Measurements from ENCODE around the gene CADM2.

Gene CADM2

GRCh38 chr3:85254738-85255137 is 295.9 kb downstream of the CADM2 start:
- Histone ChIP-seq H3K27ac (ENCODE audit: low read length, poor library complexity, severe bottlenecking) (no peak overlapping the region), H3K9ac (ENCODE audit: low read length) (no peak overlapping the region), H2BK15ac (ENCODE audit: low read depth, poor library complexity, severe bottlenecking) (no peak overlapping the region), H2BK5ac (ENCODE audit: low read depth, low read length, poor library complexity, severe bottlenecking) (no peak overlapping the region), H2AK5ac (ENCODE audit: low read length, severe bottlenecking) (no peak overlapping the region), H3K23ac (ENCODE audit: low read length in 2 of 2) (no peak overlapping the region), H3K4me1 (ENCODE audit: control insufficient read depth, insufficient read depth, low read depth, low read length) (no peaks in the 10 kb centered on the region), H4K8ac (ENCODE audit: low read length) (no peak overlapping the region), H3K4ac (ENCODE audit: low read depth in 1 of 2, low read length in 2 of 2) (no peak overlapping the region), H2AFZ (ENCODE audit: low read depth, low read length) (no peak overlapping the region), H3K4me3 (ENCODE audit: insufficient read depth in 1 of 2, low read depth in 1 of 2, low read length in 2 of 2) (no peak overlapping the region), H2BK12ac (ENCODE audit: low read length in 2 of 2) (no peak overlapping the region), H3K27me3 (ENCODE audit: control insufficient read depth in 1 of 2, insufficient read depth in 1 of 2, low read length in 2 of 2) (no peaks in the 10 kb centered on the region), H2BK120ac (ENCODE audit: low read depth, low read length) (no peak overlapping the region), H4K91ac (ENCODE audit: low read length) (no peak overlapping the region), H3K9me3 (ENCODE audit: control insufficient read depth, low read length) (no peaks in the 10 kb centered on the region), H3K18ac (ENCODE audit: low read depth in 1 of 2, low read length in 2 of 2) (no peak overlapping the region), H3K4me2 (ENCODE audit: low read length, poor library complexity, severe bottlenecking) (no peak overlapping the region), H3K14ac (ENCODE audit: low read length in 2 of 2) (no peak overlapping the region), H3K36me3 (ENCODE audit: control insufficient read depth in 1 of 2, insufficient read depth in 2 of 2, low read depth in 1 of 2, low read length in 2 of 2) (no peaks in the 10 kb centered on the region), H3K79me1 (replicated peaks; ENCODE audit: low read length, poor library complexity, severe bottlenecking) (no peaks in the 10 kb centered on the region)
- no peak for DNase-seq
- WGBS = 20% methylated on average over 2 of the region's 3 CpGs

GRCh38 chr3:85255949-85256348 is 297.2 kb downstream of the CADM2 start:
- Histone ChIP-seq H3K18ac (ENCODE audit: low read depth in 1 of 2, low read length in 2 of 2) (no peak overlapping the region), H2BK5ac (ENCODE audit: low read depth, low read length, poor library complexity, severe bottlenecking) (no peak overlapping the region), H3K4me3 (ENCODE audit: insufficient read depth in 1 of 2, low read depth in 1 of 2, low read length in 2 of 2) (no peak overlapping the region), H3K36me3 (ENCODE audit: control insufficient read depth in 1 of 2, insufficient read depth in 2 of 2, low read depth in 1 of 2, low read length in 2 of 2) (no peaks in the 10 kb centered on the region), H2BK120ac (ENCODE audit: low read depth, low read length) (no peak overlapping the region), H4K91ac (ENCODE audit: low read length) (no peak overlapping the region), H2AK5ac (ENCODE audit: low read length, severe bottlenecking) (no peak overlapping the region), H3K9ac (ENCODE audit: low read length) (no peak overlapping the region), H3K9me3 (ENCODE audit: control insufficient read depth, low read length) (no peaks in the 10 kb centered on the region), H3K4me1 (ENCODE audit: control insufficient read depth, insufficient read depth, low read depth, low read length) (no peaks in the 10 kb centered on the region), H3K14ac (ENCODE audit: low read length in 2 of 2) (no peak overlapping the region), H2BK15ac (ENCODE audit: low read depth, poor library complexity, severe bottlenecking) (no peak overlapping the region), H3K79me1 (replicated peaks; ENCODE audit: low read length, poor library complexity, severe bottlenecking) (no peaks in the 10 kb centered on the region), H3K4ac (ENCODE audit: low read depth in 1 of 2, low read length in 2 of 2) (no peak overlapping the region), H3K27ac (ENCODE audit: low read length, poor library complexity, severe bottlenecking) (no peak overlapping the region), H3K4me2 (ENCODE audit: low read length, poor library complexity, severe bottlenecking) (no peak overlapping the region), H3K27me3 (ENCODE audit: control insufficient read depth in 1 of 2, insufficient read depth in 1 of 2, low read length in 2 of 2) (no peaks in the 10 kb centered on the region), H4K8ac (ENCODE audit: low read length) (no peak overlapping the region), H3K23ac (ENCODE audit: low read length in 2 of 2) (no peak overlapping the region), H2AFZ (ENCODE audit: low read depth, low read length) (no peak overlapping the region), H2BK12ac (ENCODE audit: low read length in 2 of 2) (no peak overlapping the region)
- WGBS = 51% methylated on average over 4 of the region's 4 CpGs
- no peak for DNase-seq

GRCh38 chr3:85258326-85258725 is 299.5 kb downstream of the CADM2 start:
- Histone ChIP-seq H3K4me3 (ENCODE audit: insufficient read depth in 1 of 2, low read depth in 1 of 2, low read length in 2 of 2) (no peak overlapping the region), H3K79me1 (replicated peaks; ENCODE audit: low read length, poor library complexity, severe bottlenecking) (no peaks in the 10 kb centered on the region), H3K9ac (ENCODE audit: low read length) (no peak overlapping the region), H3K4me1 (ENCODE audit: control insufficient read depth, insufficient read depth, low read depth, low read length) (no peaks in the 10 kb centered on the region), H2BK12ac (ENCODE audit: low read length in 2 of 2) (no peak overlapping the region), H3K27ac (ENCODE audit: low read length, poor library complexity, severe bottlenecking) (no peak overlapping the region), H3K27me3 (ENCODE audit: control insufficient read depth in 1 of 2, insufficient read depth in 1 of 2, low read length in 2 of 2) (no peaks in the 10 kb centered on the region), H2BK5ac (ENCODE audit: low read depth, low read length, poor library complexity, severe bottlenecking) (no peak overlapping the region), H2BK15ac (ENCODE audit: low read depth, poor library complexity, severe bottlenecking) (no peak overlapping the region), H3K4me2 (ENCODE audit: low read length, poor library complexity, severe bottlenecking) (no peak overlapping the region), H3K36me3 (ENCODE audit: control insufficient read depth in 1 of 2, insufficient read depth in 2 of 2, low read depth in 1 of 2, low read length in 2 of 2) (no peaks in the 10 kb centered on the region), H3K14ac (ENCODE audit: low read length in 2 of 2) (no peak overlapping the region), H4K91ac (ENCODE audit: low read length) (no peak overlapping the region), H2BK120ac (ENCODE audit: low read depth, low read length) (no peak overlapping the region), H3K9me3 (ENCODE audit: control insufficient read depth, low read length) (no peaks in the 10 kb centered on the region), H2AK5ac (ENCODE audit: low read length, severe bottlenecking) (no peak overlapping the region), H3K4ac (ENCODE audit: low read depth in 1 of 2, low read length in 2 of 2) (no peak overlapping the region), H2AFZ (ENCODE audit: low read depth, low read length) (no peak overlapping the region), H3K23ac (ENCODE audit: low read length in 2 of 2) (no peak overlapping the region), H4K8ac (ENCODE audit: low read length) (no peak overlapping the region), H3K18ac (ENCODE audit: low read depth in 1 of 2, low read length in 2 of 2) (no peak overlapping the region)
- no peak for DNase-seq
- WGBS = 83% methylated on average over 2 of the region's 5 CpGs

GRCh38 chr3:85258819-85259218 is 300.0 kb downstream of the CADM2 start:
- Histone ChIP-seq H2AFZ (ENCODE audit: low read depth, low read length) (no peak overlapping the region), H2BK12ac (ENCODE audit: low read length in 2 of 2) (no peak overlapping the region), H3K9me3 (ENCODE audit: control insufficient read depth, low read length) (no peaks in the 10 kb centered on the region), H2AK5ac (ENCODE audit: low read length, severe bottlenecking) (no peak overlapping the region), H3K27me3 (ENCODE audit: control insufficient read depth in 1 of 2, insufficient read depth in 1 of 2, low read length in 2 of 2) (no peaks in the 10 kb centered on the region), H2BK5ac (ENCODE audit: low read depth, low read length, poor library complexity, severe bottlenecking) (no peak overlapping the region), H3K79me1 (replicated peaks; ENCODE audit: low read length, poor library complexity, severe bottlenecking) (no peaks in the 10 kb centered on the region), H3K9ac (ENCODE audit: low read length) (no peak overlapping the region), H3K14ac (ENCODE audit: low read length in 2 of 2) (no peak overlapping the region), H3K27ac (ENCODE audit: low read length, poor library complexity, severe bottlenecking) (no peak overlapping the region), H3K18ac (ENCODE audit: low read depth in 1 of 2, low read length in 2 of 2) (no peak overlapping the region), H4K8ac (ENCODE audit: low read length) (no peak overlapping the region), H4K91ac (ENCODE audit: low read length) (no peak overlapping the region), H2BK15ac (ENCODE audit: low read depth, poor library complexity, severe bottlenecking) (no peak overlapping the region), H3K4me1 (ENCODE audit: control insufficient read depth, insufficient read depth, low read depth, low read length) (no peaks in the 10 kb centered on the region), H3K4me2 (ENCODE audit: low read length, poor library complexity, severe bottlenecking) (no peak overlapping the region), H3K4ac (ENCODE audit: low read depth in 1 of 2, low read length in 2 of 2) (no peak overlapping the region), H3K36me3 (ENCODE audit: control insufficient read depth in 1 of 2, insufficient read depth in 2 of 2, low read depth in 1 of 2, low read length in 2 of 2) (no peaks in the 10 kb centered on the region), H3K23ac (ENCODE audit: low read length in 2 of 2) (no peak overlapping the region), H2BK120ac (ENCODE audit: low read depth, low read length) (no peak overlapping the region), H3K4me3 (ENCODE audit: insufficient read depth in 1 of 2, low read depth in 1 of 2, low read length in 2 of 2) (no peak overlapping the region)
- no peak for DNase-seq
- WGBS = 65% methylated on average over 2 of the region's 2 CpGs

All from mesenchymal stem cell (in vitro differentiated cells and primary cell).